GM21423 (cell line): ENCODE results near the gene SH2B3.

ENCODE experiments used
- ATAC-seq: cut with Tn5 transposase; IDR thresholded peaks from one replicate; pipeline ENCODE4 v1.9.1; 2021; ENCODE audit warnings: mild to moderate bottlenecking, moderate library complexity; ENCODE audit not compliant: unreplicated experiment

SH2B3 gene

DNA sequence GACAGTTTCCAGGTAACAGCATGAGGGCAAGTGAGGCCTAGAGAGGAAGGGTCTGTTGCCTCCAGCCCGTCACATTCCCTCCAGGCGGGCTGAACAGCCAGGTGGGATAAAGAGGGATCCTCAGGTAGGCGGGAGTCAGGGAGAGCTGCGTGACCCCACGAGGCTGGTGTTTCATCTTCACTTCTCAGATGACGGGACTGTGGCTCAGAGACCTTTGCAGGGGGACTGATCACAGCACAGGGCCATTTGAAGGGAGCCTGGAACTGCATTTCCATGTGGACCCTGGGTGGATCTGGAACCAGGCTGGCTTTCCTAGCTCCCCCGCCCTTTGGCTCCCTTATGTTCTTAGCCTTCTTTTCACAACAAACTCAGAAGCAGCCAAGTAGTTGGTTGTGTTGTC, 37.4 kb downstream of the SH2B3 start:
- ATAC-seq: no peak

DNA sequence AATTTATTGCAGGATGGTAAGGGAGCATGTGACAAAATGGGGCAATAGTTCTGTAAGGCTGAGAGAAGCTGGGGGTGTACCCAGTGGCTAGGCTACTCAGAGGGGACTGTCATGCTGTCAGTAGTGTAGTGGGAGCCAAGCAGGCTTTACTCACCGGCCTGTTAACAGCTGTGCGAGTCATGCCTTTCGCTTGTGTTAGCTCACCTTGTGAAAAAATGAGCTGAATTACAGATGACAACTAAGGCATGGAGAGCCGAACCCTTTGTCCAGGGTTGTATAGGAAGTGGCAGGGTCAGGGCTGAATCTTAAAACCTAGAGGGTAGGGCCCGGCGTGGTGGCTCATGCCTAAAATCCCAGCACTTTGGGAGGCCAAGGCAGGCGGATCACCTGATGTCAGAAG, 37.9 kb downstream of the SH2B3 start:
- no peak for ATAC-seq

DNA sequence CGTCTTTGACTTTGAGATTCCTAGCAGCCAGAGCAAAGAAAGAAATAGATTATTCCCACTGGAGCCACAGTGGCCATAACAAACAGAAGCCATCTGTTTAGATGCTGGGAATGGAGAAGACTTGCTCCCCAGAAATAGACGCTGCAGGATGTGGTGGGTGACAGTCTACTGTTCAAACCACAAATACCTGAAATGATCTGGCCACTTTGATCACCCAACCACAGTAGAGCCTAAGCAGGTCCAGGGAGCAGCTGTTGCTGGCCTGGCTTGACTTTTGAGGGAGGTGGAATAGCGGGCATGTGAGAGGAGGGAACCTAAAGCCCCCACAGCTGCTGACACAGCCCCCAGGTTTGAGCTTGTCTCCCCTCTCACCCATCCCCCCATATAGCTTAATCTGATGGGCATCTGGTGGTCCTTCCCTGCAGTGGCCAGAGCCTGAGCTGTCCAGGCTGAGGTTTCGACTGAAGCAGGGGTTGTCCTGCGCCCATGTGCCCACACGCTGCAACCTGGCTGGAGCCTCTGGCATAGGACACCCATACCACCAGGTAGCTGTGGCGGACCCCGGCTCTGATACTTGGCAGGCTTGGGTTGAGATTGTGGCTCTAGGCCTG, 38.7 kb downstream of the SH2B3 start:
- peak; percentile 35 for ATAC-seq

DNA sequence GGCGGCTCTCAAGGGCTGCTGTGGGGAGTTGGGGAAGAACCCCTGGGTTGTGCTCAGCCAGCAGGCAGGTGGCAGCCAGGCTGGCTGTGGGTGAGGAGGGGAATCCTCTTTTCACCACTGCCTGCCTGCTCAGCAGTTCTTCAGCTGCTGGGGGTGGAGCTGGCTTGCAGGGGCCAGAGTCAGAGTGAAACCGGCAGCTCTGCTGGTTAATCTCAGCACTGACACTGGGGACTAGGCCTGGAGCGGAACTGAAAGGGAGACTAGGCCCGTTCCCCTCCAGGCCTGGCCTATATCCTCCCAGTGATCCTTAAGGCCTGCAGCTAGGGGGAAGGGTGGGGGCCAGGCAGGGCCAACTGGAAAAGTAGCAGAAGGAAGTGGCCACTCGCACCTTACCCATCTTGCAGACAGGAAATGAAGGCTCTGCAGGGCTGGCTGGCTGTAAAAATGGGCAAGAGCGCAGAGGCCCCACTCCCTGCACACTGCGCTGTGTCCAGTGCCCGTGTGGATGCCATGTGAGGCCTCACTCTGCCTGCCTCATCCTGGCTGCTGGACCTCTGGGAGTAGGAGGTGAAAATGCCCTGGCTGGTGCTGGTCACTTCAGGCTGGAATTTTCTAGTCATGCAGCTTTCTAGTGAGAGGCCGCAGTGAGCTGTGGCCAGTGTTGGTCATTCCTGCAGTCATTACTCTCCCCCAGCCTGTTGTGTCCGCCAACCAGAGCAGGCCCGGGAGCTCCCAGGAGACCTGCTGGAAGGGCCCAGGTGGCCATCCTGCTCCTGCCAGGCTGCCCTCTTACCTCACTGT, 39.4 kb downstream of the SH2B3 start:
- ATAC-seq: peak; percentile 76

DNA sequence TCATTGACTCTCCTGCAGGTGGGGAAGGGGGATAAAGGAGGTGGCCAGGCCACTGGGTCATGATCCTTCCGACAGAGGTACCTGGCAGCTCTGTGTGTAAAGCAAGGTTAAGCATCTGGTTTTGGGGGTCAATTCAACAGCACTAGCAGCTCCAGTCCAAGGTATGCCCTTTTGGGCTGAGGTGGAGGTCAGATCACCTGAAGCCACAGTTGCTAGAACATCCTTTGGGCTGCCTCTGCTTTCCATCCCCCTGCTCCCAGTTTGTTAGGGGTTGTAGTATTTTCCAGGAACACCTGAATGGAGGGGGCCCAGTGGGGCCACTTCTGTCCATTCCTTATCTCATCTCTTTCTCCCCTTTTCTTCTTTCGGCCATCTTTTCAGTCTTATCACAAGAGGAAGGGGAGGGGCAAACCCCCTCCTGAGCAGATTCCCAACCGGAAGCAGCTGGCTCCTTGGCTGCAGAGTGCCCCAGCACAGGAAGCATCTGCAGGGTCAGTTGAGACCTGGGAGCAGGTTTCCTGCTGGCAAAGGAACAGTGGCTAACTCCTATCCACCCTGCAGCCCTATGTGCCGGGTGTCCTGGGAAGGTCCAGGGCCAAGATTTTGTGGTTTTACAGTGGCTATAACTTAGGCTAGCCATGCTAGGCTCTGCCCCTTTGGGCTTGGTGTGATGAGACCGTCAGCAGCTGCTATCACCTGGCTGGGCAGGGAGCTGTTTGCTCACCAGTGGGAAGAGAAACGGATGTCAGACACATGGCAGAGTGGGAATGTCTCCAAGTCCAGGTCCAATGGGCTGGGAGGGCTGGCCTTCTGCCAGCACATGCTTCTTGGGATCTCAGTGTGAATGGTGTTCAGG, 40.2 kb downstream of the SH2B3 start:
- no peak for ATAC-seq

DNA sequence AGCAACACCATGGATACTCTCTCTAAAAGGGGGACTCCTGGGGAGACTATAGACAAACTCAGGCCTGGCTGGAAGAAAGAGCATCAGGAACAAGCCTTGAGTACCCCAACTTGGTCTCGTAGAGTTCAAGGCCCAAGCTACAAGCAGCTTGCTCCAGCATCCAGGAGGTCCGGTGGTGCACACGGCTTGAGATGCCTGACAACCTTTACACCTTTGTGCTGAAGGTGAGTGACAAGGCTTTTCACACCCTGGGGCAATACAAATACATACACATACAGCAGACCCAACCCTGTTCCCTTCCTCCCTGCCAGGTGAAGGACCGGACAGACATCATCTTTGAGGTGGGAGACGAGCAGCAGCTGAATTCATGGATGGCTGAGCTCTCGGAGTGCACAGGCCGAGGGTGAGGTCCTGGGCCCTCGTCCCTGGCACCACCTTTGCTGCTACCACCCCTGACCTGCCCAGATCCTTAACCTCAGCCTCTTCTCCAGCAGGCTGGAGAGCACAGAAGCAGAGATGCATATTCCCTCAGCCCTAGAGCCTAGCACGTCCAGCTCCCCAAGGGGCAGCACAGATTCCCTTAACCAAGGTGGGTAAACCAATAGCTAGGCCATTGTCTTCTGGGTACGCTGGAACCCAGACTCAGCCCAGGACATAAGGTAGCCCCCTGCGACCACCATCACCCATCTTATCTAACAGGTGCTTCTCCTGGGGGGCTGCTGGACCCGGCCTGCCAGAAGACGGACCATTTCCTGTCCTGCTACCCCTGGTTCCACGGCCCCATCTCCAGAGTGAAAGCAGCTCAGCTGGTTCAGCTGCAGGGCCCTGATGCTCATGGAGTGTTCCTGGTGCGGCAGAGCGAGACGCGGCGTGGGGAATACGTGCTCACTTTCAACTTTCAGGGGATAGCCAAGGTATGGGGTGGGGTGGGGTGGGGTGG, 41.2 kb downstream of the SH2B3 start:
- no peak for ATAC-seq

DNA sequence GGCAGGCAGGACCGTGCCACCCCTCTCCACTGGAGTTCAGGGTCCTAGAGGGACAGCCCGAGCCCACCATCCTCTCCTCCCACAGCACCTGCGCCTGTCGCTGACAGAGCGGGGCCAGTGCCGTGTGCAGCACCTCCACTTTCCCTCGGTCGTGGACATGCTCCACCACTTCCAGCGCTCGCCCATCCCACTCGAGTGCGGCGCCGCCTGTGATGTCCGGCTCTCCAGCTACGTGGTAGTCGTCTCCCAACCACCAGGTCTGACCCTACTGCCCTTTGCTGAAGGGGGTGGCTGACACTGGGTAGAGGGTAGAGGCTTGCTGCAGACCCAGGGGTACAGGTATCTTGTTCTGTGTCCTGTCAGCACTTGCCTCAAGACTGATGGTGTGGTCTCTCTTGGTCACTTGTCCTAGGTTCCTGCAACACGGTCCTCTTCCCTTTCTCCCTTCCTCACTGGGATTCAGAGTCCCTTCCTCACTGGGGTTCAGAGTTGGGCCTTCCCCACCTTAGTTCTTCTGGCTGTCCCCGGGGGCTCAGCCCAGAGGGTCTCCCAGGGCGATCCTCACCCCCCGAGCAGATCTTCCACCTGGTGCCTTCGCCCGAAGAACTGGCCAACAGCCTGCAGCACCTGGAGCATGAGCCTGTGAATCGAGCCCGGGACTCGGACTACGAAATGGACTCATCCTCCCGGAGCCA, 42.0 kb downstream of the SH2B3 start:
- ATAC-seq: no peak

DNA sequence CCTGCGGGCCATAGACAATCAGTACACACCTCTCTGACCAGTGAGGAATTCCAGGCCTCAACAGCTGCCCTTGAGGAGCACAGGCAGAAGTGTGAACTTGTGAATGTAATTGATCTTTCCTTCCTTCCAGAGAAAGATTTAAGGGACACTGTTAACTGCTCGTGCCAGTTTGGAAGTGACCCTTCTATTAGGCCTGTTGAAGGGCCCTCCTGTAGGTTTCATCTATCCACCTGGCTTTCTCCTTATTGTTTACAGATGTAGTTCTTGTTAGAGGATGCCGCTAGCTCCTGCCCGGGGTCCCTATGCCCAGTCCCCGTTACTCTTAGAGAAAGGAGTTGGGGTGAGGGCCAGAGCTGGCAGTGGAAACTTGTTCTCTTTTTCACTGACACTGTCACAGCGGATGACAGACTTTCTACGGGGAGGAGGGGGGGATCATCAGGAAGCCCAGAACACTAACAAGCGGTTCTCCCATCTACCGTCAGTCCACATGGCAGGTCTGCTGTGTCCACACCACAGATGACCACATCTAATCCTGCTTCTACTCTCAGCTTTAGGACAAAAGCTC, 42.6 kb downstream of the SH2B3 start:
- ATAC-seq: no peak

DNA sequence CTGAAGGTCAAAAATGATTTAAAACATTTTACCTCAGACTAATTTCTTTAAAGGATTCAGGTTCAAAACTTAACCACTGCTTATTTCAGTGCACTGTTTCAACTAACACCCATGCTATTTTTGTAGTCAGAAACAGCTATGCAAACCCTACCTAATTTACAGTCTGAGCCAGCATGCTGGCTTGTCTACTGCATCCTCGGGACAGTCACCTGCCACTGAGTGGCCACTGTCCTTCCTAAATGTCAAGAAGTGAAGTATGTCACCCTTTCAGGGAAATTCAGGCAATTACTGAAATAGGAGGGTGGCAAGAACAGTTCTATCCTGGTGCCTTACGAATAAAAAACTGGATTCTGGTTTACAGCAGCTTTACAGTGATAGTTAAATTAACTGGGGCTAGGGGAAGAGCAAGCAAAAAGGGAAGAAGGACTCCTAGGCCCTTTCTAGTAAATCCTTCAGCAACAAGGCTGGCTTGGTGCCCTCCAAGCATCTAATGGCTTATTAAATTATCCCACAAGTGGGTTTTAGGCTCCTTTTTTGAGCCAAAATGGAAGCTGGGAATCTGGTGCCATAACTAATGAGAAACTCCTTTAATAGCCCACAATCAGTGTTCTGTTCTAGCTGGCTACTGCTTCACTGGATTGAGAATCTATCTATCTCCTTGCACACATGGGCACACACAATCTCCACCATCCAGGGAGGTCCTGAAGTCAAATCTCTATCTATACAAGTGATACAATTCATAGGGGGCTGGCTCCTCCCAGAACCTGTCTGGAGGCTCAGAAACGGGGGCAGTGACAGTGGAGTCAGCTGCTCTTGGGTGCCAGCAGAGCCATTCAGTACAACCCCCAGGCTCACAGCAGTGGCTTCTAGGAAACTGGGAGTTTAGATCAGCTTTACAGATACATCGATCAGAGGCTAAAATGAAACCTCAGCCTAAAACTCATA, 43.4 kb downstream of the SH2B3 start:
- no peak for ATAC-seq

DNA sequence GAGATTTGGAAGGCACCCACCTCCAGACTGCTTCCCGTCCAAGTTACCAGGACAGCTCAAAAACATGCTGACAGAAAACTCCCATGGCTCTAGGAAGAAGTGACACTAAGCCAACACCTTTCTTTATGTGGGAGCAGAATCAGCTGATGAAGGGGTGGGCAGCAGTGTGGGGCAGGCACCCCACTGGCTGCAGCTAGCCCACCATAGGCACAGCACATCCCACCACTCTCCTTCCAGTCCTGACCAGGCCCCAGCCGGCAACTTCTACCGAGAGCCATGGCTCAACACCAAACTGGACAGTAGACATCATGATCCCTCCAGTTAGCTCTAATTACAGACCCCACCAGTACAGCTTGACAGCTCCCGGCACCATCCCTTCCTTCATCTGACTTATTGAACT, 45.0 kb downstream of the SH2B3 start:
- ATAC-seq: no peak

DNA sequence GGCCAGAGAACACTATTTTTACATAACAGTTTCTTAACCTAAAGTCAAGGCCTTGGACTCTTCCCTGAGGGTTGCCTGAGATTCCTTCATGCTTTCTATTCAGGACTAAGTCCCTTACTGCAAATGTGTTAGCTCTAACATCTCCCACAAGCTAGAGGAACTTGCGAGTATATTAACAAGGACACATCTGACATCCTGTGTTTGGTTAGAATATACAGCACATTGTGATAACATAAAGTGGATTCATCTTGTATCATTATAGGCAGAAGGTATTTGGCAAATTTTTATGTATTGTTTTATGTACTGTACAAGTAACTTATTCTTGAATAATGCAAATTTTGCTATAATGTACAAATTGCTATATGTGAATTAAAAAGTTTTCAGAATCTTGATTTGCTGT, 45.5 kb downstream of the SH2B3 start:
- ATAC-seq: no peak

DNA sequence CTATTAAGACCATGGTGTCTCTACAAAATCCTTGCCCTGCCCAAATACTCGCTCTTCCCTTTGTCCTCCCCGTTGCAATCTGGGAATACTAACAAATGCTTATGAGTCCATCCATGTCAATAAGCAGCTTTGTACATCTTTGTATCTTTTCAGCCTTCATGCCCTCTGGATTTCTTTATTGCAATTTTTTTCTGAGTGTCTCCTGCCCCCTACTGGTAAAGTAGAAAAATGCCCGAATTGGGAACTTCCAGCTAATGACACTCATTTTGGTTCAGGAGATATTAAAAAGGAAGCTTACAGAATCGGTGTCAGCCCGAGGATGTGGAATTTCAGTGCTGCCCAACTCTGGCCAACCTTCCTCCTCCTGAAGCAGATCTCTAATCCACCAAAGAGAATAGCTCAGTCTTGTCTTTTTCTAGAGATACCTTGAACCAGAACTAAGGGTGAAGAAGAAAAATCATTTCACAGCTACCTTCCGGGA, 46.0 kb downstream of the SH2B3 start:
- no peak for ATAC-seq

DNA sequence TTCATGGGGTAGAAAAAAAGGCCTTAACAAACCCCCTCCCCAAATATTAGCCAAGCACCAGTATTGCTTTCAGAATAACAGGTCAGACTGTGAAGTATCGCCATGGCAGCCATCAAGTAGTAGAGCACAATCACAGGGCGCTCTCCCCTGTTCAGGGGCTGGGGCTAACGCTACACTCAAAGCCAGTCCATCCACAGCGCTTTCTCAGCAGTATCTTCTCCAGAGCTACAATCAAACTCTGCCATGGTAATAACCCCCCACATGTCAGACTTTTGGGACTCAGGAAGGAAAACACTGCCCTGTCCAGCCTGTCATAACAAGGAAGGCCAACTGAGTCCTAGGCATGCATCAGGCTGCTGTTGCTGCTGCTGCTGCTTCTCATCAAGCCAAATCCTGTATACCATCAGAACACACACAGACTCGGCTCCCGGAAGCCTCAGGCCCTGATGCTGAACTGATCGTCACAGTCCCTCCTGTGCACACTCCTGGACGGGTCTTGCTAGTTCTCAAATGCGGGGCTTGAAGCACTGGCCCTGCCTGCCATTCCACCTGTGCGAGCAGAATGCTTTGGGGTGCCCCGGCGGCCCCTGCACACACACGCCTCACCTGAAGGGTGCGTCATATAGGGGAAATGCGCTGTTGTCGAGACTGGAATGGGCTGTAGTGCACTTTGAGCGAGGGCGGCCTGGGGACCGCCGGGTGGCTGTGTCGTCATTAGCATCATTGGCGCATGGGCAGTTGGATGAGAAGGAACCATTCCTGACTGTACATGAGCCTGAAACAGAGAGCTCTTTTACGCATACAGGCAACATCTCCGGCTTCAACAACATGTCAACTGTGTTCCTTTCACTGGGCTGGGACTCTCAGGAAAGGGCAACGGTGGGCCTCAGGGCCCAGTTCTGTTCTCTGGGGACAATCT, 47.6 kb downstream of the SH2B3 start:
- ATAC-seq: no peak

DNA sequence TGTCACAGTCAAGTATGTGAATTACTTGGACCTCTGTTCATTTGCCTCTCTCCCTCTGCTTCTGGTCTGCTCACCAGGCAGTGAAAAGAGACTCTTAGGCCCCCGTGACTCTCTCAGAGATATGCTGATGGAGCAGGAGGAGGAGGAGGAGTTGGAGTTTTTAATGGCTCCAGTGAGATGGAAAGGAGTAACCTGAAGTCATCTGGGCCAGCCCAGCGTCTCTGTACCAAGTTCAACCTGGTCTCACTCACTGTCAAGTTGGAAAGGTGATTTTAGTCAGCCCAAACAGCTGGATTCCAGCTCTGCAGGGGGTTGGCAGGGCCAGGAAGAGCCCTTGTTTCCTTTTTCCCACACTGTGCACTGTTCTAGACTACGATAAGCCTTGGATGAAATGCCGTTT, 48.6 kb downstream of the SH2B3 start:
- ATAC-seq: no peak

DNA sequence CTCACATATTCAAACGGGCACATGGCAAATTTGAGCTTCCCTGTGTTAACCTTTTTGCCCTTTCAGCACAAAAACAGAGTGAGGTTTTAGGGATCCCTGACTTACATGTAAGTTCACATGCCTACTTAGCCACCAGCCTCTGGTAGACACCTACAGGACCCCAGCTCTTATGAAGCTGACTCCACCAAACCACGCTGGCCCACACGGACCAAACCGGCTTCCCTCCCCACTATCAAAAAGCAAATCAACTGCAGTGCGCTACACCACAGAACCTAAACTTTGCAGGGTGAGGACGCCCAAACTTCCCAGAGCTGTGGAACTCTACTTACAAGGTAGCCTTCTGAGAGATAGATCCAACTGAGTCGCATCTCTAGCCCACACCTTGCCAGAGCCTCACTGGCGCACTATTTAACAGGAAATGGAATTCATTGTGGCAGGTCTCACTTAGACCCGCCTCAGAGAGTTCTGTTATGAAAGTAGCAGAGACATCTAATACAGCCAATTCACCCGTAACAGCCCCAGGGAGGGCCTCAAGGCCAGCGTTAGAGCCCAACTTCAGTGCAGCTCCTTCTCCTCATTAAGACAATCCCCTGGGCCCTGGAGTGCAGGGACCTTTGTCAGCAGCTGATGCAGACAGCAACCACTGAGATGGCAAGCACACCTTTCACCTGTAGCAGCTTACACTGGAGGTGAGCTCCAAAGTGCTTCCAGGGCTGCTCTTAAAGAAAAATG, 49.2 kb downstream of the SH2B3 start:
- no peak for ATAC-seq

DNA sequence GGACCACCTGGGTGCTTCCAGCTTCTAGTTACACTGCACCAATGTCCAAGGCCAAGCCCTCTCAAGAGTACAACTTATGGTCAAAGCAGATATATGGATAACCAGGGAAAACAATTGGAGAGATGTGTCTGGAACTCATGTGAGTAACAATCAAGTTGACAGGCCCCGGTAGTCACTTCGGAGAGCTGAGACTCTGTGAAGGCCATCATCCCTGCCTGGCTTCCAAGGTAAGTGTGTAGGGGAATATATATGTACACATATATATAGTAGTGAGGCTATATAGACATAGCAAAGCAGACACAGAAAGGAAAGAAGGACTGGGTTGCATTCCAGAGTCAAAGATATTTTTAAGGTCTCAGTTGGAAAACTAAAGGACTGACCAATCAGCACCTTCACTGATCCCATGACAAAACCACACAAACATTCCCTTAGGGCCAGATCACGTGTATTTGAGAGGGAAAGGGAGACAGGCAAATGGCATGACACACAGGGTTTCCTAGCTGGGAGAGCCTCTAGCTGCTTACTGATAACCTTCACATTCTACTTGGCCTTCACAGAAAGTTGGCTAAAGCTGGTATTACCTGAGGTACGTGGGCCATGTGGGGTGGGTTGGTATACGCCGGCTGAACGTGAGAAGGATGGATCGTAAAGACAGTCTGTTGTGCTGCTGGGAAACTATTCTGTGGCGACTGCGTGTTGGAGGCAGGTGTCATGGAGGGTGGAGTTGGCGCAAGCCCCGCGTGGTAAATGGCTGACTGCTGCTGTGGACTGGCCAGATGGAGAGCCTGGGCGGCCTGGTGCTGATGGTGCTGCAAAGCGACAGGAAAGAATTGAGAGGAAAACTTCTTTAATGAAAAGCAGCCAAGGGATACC, 50.0 kb downstream of the SH2B3 start:
- no peak for ATAC-seq
